HG03139 (cell line): ENCODE data around the gene ANTXR1.

ENCODE experiments used
- ATAC-seq: cut with Tn5 transposase; IDR thresholded peaks from one replicate; pipeline ENCODE4 v1.9.1; 2021; ENCODE audit not compliant: unreplicated experiment

ANTXR1 gene

GRCh38 chr2:69095305-69095704 is 82.3 kb downstream of the ANTXR1 start:
- no peak for ATAC-seq

- ATAC-seq = no peak
Observed at GRCh38 chr2:69096326-69097095, 83.5 kb downstream of the ANTXR1 start.

GRCh38 chr2:69097148-69097610 is 84.2 kb downstream of the ANTXR1 start:
- no peak for ATAC-seq

GRCh38 chr2:69097891-69098655 is 85.1 kb downstream of the ANTXR1 start:
- ATAC-seq = no peak

- ATAC-seq = no peak
Observed at GRCh38 chr2:69099541-69099940, 86.6 kb downstream of the ANTXR1 start.

- ATAC-seq = no peak
Observed at GRCh38 chr2:69100220-69100723, 87.3 kb downstream of the ANTXR1 start.

GRCh38 chr2:69102041-69102593 is 89.1 kb downstream of the ANTXR1 start:
- ATAC-seq = no peak

GRCh38 chr2:69103419-69103818 is 90.4 kb downstream of the ANTXR1 start:
- ATAC-seq = no peak

- no peak for ATAC-seq
Observed at GRCh38 chr2:69104261-69104660, 91.3 kb downstream of the ANTXR1 start.

- ATAC-seq = no peak
Observed at GRCh38 chr2:69109255-69109654, 96.3 kb downstream of the ANTXR1 start.

- no peak for ATAC-seq
Observed at GRCh38 chr2:69111076-69111475, 98.1 kb downstream of the ANTXR1 start.

GRCh38 chr2:69113627-69114026 is 100.6 kb downstream of the ANTXR1 start:
- ATAC-seq = no peak

- ATAC-seq = no peak
Observed at GRCh38 chr2:69114534-69114933, 101.6 kb downstream of the ANTXR1 start.

- no peak for ATAC-seq
Observed at GRCh38 chr2:69116438-69116837, 103.5 kb downstream of the ANTXR1 start.

- ATAC-seq = no peak
Observed at GRCh38 chr2:69118609-69119008, 105.6 kb downstream of the ANTXR1 start.

- ATAC-seq = no peak
Observed at GRCh38 chr2:69119104-69119894, 106.3 kb downstream of the ANTXR1 start.

GRCh38 chr2:69122271-69122670 is 109.3 kb downstream of the ANTXR1 start:
- no peak for ATAC-seq

- ATAC-seq = no peak
Observed at GRCh38 chr2:69123182-69123581, 110.2 kb downstream of the ANTXR1 start.

GRCh38 chr2:69124343-69124742 is 111.4 kb downstream of the ANTXR1 start:
- no peak for ATAC-seq

GRCh38 chr2:69125816-69126215 is 112.8 kb downstream of the ANTXR1 start:
- no peak for ATAC-seq

GRCh38 chr2:69126341-69126740 is 113.4 kb downstream of the ANTXR1 start:
- no peak for ATAC-seq
